ENCODE results near the gene HSPB6. TPM values are rescaled to one million over a fixed set of nuclear protein-coding genes. Genes with fewer than 3 reads are reported as not detected.
A peak's percentile ranks its signal among the peaks of the same experiment; 100 is the strongest.

HSPB6 gene
- total RNA-seq, 1 donor from 2014 or later = 0.13 TPM

- no peak for DNase-seq (ENCODE audit: low read depth in 2 of 2)
Observed at GRCh38 chr19:35767288-35768081, 10.7 kb upstream of the HSPB6 start.

DNA sequence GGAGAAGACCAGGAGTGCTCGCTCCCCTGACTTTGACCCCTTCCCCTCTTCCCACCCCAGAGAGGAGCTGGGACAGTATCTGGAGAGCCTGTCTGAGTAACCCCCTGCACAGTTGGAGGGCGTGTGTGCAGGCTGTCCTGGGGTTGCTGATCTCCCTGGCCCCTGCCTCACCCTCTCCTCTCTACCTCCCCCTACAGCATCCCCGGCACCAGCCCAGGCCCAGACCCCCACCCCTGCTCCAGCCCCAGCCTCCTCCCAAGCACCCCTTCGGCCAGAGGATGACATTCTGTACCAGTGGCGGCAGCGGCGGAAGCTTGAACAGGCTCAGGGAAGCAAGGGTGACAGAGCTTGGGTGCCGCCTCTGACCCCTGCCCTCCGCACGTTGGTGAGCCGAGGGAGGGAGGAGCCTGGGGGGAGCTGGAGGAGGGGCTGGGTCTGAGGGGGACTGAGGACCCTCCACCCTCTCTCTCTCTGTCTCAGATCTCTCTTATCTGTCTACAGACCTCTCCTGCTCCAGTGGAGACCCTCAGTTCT lies 9.8 kb upstream of the HSPB6 start:
- DNase-seq (ENCODE audit: low read depth in 2 of 2) = no peak

GRCh38 chr19:35764432-35765315 lies 7.8 kb upstream of the HSPB6 start:
- no peak for DNase-seq (ENCODE audit: low read depth in 2 of 2)

DNA sequence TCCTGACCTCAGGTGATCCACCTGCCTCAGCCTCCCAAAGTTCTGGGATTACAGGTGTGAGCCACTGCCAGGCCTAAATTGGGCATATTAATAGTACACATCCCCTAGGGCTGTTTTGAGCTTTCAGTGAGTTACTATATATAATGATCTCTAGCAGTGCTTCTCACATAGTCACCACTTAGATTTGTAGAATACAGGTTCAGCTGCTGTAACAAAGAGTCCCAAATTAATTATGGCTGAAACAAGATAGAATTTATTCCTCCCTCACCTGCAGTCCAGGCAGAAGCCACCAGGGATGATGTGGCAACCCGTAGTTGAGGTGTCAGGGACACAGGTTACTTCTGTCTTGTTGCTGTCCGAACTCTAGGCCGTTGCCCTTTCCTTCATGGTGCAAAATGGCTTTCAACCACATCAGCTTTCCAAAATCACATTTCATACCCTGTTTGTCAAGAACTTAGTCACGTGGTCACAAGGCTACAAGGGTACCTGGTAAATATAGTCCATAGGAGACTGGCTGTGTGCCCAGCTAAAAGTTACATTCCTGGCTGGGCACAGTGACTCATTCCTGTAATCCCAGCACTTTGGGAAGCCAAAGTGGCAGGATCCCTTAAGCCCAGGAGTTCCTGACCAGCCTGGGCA lies 4.0 kb upstream of the HSPB6 start:
- no peak for DNase-seq (ENCODE audit: low read depth in 2 of 2)

DNA sequence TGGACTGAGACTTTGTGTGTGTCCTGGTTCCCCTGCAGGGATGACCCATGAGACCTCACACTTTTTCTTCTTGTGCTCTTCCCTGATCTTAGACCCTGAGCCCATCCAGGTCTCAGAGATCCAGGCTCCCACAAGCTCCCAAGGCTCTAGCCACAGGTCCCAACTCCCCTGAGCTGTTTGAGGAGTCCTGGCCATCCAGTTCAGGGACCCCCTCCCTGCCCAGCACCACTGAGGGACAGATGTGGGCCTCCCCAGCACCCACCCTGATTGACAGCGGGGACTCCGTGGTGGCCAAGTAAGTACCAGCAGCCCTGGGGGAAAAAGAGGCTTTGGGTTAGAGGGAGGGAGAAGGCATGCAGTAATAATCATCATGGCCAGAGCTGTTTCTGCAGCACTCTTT lies 2.9 kb upstream of the HSPB6 start:
- DNase-seq (ENCODE audit: low read depth in 2 of 2) = no peak

DNA sequence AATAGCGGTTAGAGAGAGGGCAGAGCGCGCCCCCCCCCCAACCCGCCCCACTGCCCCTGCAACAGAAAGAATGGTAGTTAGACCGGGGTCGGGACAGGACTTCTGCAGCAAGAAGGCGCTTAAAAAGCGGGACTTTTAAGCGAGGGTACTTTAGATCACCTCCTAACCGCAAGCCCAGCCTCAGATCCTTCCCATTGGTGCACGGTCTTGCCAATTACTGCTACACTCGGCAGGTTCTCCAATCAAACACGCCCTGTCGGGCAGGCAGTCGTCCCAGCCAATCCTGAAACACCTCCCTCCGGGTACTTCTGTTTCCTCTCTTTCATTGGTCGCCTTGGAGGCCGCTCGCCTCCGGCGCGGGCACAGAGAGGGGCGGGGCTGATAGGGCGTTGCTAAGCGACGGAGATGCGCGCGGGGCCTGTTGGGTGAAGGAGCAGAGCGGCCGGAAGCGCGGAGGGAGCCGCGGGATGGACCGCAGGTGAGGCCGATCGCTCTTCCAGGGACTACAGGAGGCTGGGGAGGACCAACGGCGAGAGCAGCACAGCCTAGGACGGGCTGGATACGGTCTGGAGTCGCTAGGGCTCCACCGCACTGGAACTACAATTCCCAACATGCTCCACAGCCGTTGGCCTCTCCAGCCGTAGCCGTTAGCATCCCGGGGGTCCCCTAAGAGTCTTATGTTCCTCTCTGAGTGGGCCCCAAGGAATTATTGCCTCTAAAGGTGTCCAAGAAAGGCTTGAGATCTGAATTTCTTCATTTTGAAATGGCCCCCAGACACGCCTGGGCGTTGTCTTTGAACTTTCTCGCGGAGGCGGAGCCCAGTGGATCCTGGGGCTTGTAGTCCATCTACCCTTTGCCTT lies 1.1 kb upstream of the HSPB6 start, which contains the start of gene PROSER3:
TSS of gene PROSER3 (plus strand) at position 428 of the 860 bp plus-strand sequence. CDS start at position 468, 40 bp downstream.
- DNase-seq (ENCODE audit: low read depth in 2 of 2) = peak; percentile 99 to 100

- DNase-seq (ENCODE audit: low read depth in 2 of 2) = no peak
Observed at GRCh38 chr19:35757231-35757748, 461 bp upstream of the HSPB6 start.

DNA sequence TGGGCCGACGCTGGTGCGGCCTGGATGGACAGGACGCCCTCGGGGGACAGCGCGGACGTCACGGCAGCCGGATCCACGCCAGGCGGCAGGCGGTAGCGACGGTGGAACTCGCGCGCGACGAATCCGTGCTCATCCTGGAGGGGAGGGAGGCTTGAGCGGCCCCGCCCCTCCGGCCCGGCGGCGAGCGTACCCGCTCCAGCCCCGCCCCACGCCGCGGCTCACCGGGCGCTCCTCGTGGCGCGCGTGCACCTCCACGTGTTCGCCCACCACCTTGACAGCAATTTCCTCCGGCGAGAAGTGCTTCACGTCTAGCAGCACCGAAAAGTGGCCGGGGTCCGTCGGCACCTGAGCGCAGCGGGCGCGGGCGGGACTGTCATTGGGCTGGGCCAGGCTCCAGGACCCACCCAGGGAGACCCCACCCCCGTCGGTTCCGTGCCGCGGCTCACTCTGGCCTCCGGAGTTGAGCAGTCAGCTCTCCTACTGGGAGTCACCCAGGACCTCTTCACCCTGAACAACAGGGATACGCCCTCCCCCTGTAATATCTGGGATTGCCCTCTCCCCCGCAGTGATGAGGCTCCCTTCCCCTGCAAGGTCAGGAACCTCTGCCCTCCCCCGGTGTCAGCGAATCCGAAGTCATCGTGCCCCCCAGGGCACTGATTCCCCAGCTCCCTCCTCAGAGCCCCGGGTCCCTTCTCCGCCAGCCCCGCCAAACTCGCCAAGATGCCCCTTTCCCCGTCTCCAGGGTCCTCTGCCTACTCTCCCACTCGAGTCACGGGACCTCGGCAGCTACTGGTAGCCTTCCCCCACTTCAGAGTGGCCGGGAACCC lies 1.1 kb downstream of the HSPB6 start:
- DNase-seq (ENCODE audit: low read depth in 2 of 2) = peak in 1 of 2 donors; percentile 45

DNA sequence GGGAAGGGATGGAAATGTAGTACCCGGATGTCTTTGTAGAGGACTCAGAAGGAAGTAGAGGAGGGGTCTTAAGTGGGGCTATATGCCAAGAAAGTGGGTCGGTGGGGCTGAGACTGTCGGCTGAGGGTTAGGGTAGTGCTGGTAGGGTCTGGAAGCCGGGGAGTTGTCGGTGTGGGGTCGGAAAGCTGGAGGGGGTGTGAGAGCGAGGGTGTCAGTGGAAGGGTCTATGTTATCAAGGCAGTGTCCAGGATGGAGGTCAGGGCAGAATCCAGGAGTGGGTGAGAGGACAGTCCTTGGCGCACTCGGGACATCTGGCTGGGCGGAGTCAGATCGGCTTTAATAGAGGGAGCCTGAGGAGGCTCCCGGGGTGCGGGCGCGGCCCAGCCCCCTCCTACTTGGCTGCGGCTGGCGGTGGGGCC lies 1.7 kb downstream of the HSPB6 start:
- no peak for DNase-seq (ENCODE audit: low read depth in 2 of 2)

GRCh38 chr19:35754370-35755130 lies 2.3 kb downstream of the HSPB6 start:
- DNase-seq (ENCODE audit: low read depth in 2 of 2) = no peak

GRCh38 chr19:35753634-35754369 lies 3.0 kb downstream of the HSPB6 start:
- no peak for DNase-seq (ENCODE audit: low read depth in 2 of 2)

- no peak for DNase-seq (ENCODE audit: low read depth in 2 of 2)
Observed at GRCh38 chr19:35752746-35753350, 4.0 kb downstream of the HSPB6 start.

GRCh38 chr19:35751839-35752745 lies 4.7 kb downstream of the HSPB6 start:
- no peak for DNase-seq (ENCODE audit: low read depth in 2 of 2)

DNA sequence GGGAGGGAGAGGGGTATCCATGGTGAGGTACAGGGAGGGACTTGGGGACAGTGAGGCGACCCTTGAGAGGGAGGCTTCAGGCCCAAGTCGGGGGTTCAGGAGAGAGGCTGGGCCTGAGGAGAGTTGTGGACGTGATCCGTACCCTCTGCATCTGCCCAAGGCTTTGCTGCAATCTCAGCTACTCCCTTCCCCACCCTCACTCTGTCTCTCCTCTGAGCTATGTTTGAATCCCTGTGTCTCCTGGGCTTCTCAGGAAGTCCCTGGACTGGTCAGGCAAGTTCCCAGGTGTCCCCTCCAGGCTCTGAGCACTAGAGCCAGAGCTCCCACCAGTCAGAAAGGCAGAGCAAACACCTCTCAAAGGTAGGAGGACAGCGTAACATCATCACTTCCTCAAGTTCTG lies 6.7 kb downstream of the HSPB6 start:
- no peak for DNase-seq (ENCODE audit: low read depth in 2 of 2)

- peak; percentile 99 for DNase-seq (ENCODE audit: low read depth in 2 of 2)
Observed at GRCh38 chr19:35748106-35749020, 8.5 kb downstream of the HSPB6 start, which contains the start of gene LIN37. TSS of gene LIN37 (plus strand) at chr19:35748576. CDS start at chr19:35748725, 149 bp downstream.

Measured in dermis microvascular lymphatic vessel endothelial cell (primary cell).